ENCODE results near the gene ELMO1. TPM values are rescaled to one million over a fixed set of nuclear protein-coding genes. Genes with fewer than 3 reads are reported as not detected.

Gene ELMO1
- total RNA-seq, 2 experiments from 2014 or later: 65.2 to 67.7 TPM

GRCh38 chr7:37290731-37291130 is 157.9 kb downstream of the ELMO1 start:
- ChIA-PET CTCF (no interaction called here), POLR2A (no interaction called here)

GRCh38 chr7:37289781-37290180 is 158.9 kb downstream of the ELMO1 start:
- CTCF ChIA-PET: interaction anchor here (0.7 to 1.4 kb wide), 2 partner anchors 11 to 220 kb away, joined by 3 read pairs; no protein-coding TSS in a partner anchor
- POLR2A ChIA-PET: no interaction called here

- POLR2A ChIA-PET: no interaction called here
- CTCF ChIA-PET: interaction anchor here (0.6 to 1.4 kb wide), 2 partner anchors 19 to 220 kb away, joined by 3 read pairs; no protein-coding TSS in a partner anchor
These were observed 159.3 kb downstream of the ELMO1 start for GRCh38 chr7:37289367-37289766.

GRCh38 chr7:37287131-37287855 is 161.4 kb downstream of the ELMO1 start:
- POLR2A ChIA-PET: interaction anchor here (0.6 kb wide), 1 partner anchor 39 kb away, joined by 9 read pairs; no protein-coding TSS in a partner anchor
- CTCF ChIA-PET: interaction anchor here (1.1 to 5.2 kb wide), 2 partner anchors 52 to 66 kb away, joined by 3 to 29 read pairs; no protein-coding TSS in a partner anchor

- POLR2A ChIA-PET: no interaction called here
- CTCF ChIA-PET: interaction anchor here (1.1 to 5.2 kb wide), 2 partner anchors 53 to 67 kb away, joined by 3 to 29 read pairs; no protein-coding TSS in a partner anchor
These were observed 162.2 kb downstream of the ELMO1 start for GRCh38 chr7:37286454-37286832.

- CTCF ChIA-PET: interaction anchor here (5.2 kb wide), 1 partner anchor 68 kb away, joined by 29 read pairs; no protein-coding TSS in a partner anchor
- POLR2A ChIA-PET: no interaction called here
These were observed 162.8 kb downstream of the ELMO1 start for GRCh38 chr7:37285706-37286453.

- ChIA-PET POLR2A (interaction anchor here (0.6 kb wide), 1 partner anchor 51 kb away, joined by 3 read pairs; no protein-coding TSS in a partner anchor), CTCF (interaction anchor here (0.9 to 5.2 kb wide), 8 partner anchors 11 to 227 kb away, joined by 3 to 29 read pairs (median 4); no protein-coding TSS in a partner anchor)
These were observed 163.8 kb downstream of the ELMO1 start for GRCh38 chr7:37284805-37285231.

- CTCF ChIA-PET: interaction anchor here (0.9 to 5.2 kb wide), 8 partner anchors 11 to 227 kb away, joined by 3 to 29 read pairs (median 4); no protein-coding TSS in a partner anchor
- POLR2A ChIA-PET: interaction anchor here (0.6 kb wide), 1 partner anchor 51 kb away, joined by 3 read pairs; no protein-coding TSS in a partner anchor
These were observed 164.4 kb downstream of the ELMO1 start for GRCh38 chr7:37284285-37284684.

GRCh38 chr7:37283716-37284115 is 164.9 kb downstream of the ELMO1 start:
- POLR2A ChIA-PET: no interaction called here

GRCh38 chr7:37282927-37283326 is 165.7 kb downstream of the ELMO1 start:
- POLR2A ChIA-PET: no interaction called here
- CTCF ChIA-PET: no interaction called here

More at GRCh38 chr7:37283716-37284115, 164.9 kb downstream of the ELMO1 start:
- CTCF ChIA-PET: interaction anchor here (1.8 to 5.2 kb wide), 2 partner anchors 70 to 228 kb away, joined by 4 to 29 read pairs; no protein-coding TSS in a partner anchor

GRCh38 chr7:37282093-37282444 is 166.6 kb downstream of the ELMO1 start:
- ChIA-PET CTCF (no interaction called here), POLR2A (no interaction called here)

- CTCF ChIA-PET: no interaction called here
These were observed 167.1 kb downstream of the ELMO1 start for GRCh38 chr7:37281368-37282092.

GRCh38 chr7:37277513-37277912 is 171.2 kb downstream of the ELMO1 start:
- ChIA-PET POLR2A (no interaction called here), CTCF (no interaction called here)

More at GRCh38 chr7:37281368-37282092, 167.1 kb downstream of the ELMO1 start:
- POLR2A ChIA-PET: no interaction called here

GRCh38 chr7:37275078-37275710 is 173.5 kb downstream of the ELMO1 start:
- CTCF ChIA-PET: no interaction called here
- POLR2A ChIA-PET: no interaction called here

- ChIA-PET CTCF (no interaction called here), POLR2A (no interaction called here)
These were observed 174.8 kb downstream of the ELMO1 start for GRCh38 chr7:37273891-37274290.

- ChIA-PET POLR2A (no interaction called here), CTCF (interaction anchor here (0.6 to 1.1 kb wide), 3 partner anchors 15 to 32 kb away, joined by 3 to 5 read pairs (median 3); no protein-coding TSS in a partner anchor)
These were observed 178.8 kb downstream of the ELMO1 start for GRCh38 chr7:37269711-37270508.

GRCh38 chr7:37267251-37267650 is 181.4 kb downstream of the ELMO1 start:
- ChIA-PET POLR2A (no interaction called here), CTCF (interaction anchor here (0.6 to 1.3 kb wide), 2 partner anchors 17 to 67 kb away, joined by 3 read pairs; no protein-coding TSS in a partner anchor)

- CTCF ChIA-PET: no interaction called here
- POLR2A ChIA-PET: no interaction called here
These were observed 182.8 kb downstream of the ELMO1 start for GRCh38 chr7:37265876-37266275.

Measured in activated CD8-positive, alpha-beta memory T cell treated with anti-CD3 and anti-CD28 coated beads for 36 hours (primary cell).